HG02571 (cell line): ENCODE data around the gene ZBED2.

Source experiments
- ATAC-seq: cut with Tn5 transposase; IDR thresholded peaks from one replicate; pipeline ENCODE4 v1.9.1; 2021; ENCODE audit warnings: mild to moderate bottlenecking, moderate library complexity; ENCODE audit not compliant: unreplicated experiment

ZBED2 gene

GRCh38 chr3:111604119-111604518, 9.0 kb upstream of the ZBED2 start:
- ATAC-seq: no peak

GRCh38 chr3:111603679-111604078, 8.5 kb upstream of the ZBED2 start:
- ATAC-seq: no peak

GRCh38 chr3:111601810-111602209, 6.7 kb upstream of the ZBED2 start:
- no peak for ATAC-seq

GRCh38 chr3:111598552-111598951, 3.4 kb upstream of the ZBED2 start:
- no peak for ATAC-seq

- no peak for ATAC-seq
Measured at GRCh38 chr3:111598139-111598538, 3.0 kb upstream of the ZBED2 start.

GRCh38 chr3:111596328-111596727, 1.2 kb upstream of the ZBED2 start:
- ATAC-seq: no peak

- ATAC-seq: peak; percentile 7
Measured at GRCh38 chr3:111594781-111595180, 365 bp downstream of the ZBED2 start.

GRCh38 chr3:111594205-111594604, 941 bp downstream of the ZBED2 start:
- no peak for ATAC-seq

- ATAC-seq: no peak
Measured at GRCh38 chr3:111593666-111594065, 1.5 kb downstream of the ZBED2 start.

- no peak for ATAC-seq
Measured at GRCh38 chr3:111592936-111593335, 2.2 kb downstream of the ZBED2 start.

- ATAC-seq: no peak
Measured at GRCh38 chr3:111592143-111592542, 3.0 kb downstream of the ZBED2 start.

- no peak for ATAC-seq
Measured at GRCh38 chr3:111591555-111591954, 3.6 kb downstream of the ZBED2 start.

- no peak for ATAC-seq
Measured at GRCh38 chr3:111590143-111590491, 5.0 kb downstream of the ZBED2 start.

GRCh38 chr3:111589303-111590142, 5.6 kb downstream of the ZBED2 start:
- ATAC-seq: no peak

GRCh38 chr3:111588527-111588926, 6.6 kb downstream of the ZBED2 start:
- no peak for ATAC-seq

GRCh38 chr3:111585217-111585616, 9.9 kb downstream of the ZBED2 start:
- no peak for ATAC-seq

- ATAC-seq: no peak
Measured at GRCh38 chr3:111584744-111585143, 10.4 kb downstream of the ZBED2 start.

GRCh38 chr3:111582120-111582474, 13.0 kb downstream of the ZBED2 start:
- ATAC-seq: no peak

- ATAC-seq: no peak
Measured at GRCh38 chr3:111581403-111582119, 13.6 kb downstream of the ZBED2 start.

- ATAC-seq: no peak
Measured at GRCh38 chr3:111579495-111579894, 15.7 kb downstream of the ZBED2 start.

- no peak for ATAC-seq
Measured at GRCh38 chr3:111578867-111579266, 16.3 kb downstream of the ZBED2 start.
